ENCODE results near the gene SH3BP4. TPM values are rescaled to one million over a fixed set of nuclear protein-coding genes. Genes with fewer than 3 reads are reported as not detected.

The SH3BP4 gene
- total and polyA plus RNA-seq, 2 donors (not counting 1 experiment from before 2014, with no cell fraction given), result 1.00 to 1.3 TPM

DNA sequence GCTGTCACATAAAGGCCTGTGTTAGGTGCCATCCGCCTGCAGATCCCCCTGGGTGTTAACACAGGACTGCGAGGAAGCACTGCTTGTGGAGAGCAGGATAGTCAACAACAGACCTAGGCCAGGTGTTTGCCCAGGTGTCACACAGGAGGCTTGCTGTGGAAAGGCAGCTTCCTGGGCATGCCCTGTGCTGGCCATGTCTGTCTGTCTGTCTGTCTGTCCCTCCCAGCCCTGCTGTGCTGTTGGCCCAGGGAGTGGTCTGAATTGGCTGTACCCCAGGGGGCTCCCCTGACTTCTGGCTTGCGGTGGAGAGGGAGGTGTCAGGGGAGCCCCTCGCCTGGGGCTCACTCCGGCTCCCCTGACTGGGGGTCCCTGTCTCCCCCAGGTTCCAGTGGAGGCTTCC is 53.2 kb downstream of the SH3BP4 start:
- TF ChIP-seq, protein P1, sequence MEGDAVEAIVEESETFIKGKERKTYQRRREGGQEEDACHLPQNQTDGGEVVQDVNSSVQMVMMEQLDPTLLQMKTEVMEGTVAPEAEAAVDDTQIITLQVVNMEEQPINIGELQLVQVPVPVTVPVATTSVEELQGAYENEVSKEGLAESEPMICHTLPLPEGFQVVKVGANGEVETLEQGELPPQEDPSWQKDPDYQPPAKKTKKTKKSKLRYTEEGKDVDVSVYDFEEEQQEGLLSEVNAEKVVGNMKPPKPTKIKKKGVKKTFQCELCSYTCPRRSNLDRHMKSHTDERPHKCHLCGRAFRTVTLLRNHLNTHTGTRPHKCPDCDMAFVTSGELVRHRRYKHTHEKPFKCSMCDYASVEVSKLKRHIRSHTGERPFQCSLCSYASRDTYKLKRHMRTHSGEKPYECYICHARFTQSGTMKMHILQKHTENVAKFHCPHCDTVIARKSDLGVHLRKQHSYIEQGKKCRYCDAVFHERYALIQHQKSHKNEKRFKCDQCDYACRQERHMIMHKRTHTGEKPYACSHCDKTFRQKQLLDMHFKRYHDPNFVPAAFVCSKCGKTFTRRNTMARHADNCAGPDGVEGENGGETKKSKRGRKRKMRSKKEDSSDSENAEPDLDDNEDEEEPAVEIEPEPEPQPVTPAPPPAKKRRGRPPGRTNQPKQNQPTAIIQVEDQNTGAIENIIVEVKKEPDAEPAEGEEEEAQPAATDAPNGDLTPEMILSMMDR (IDR thresholded peaks at IDR 0.05), result no peak
- TF ChIP-seq EZH2 (IDR thresholded peaks at IDR 0.05; ENCODE audit: borderline replicate concordance, insufficient read depth, low read depth, low read length, poor library complexity, severe bottlenecking), result no peak
- H3K4me2 ChIP-seq (replicated peaks; ENCODE audit: low read depth, low read length, poor library complexity, severe bottlenecking), result no peak overlapping the region
- no peaks in the 10 kb centered on the region for H3K4me1 ChIP-seq (ENCODE audit: control insufficient read depth in 2 of 2, insufficient read depth in 2 of 2, low read length in 2 of 2)
- H2AFZ ChIP-seq (ENCODE audit: insufficient read depth, low read depth, low read length, poor library complexity, severe bottlenecking), result no peak overlapping the region
- ChIA-PET POLR2A (no interaction called here), CTCF (no interaction called here)
- Mint-ChIP-seq H3K4me1 (no peaks in the 10 kb centered on the region), H3K9me3 (ENCODE audit: insufficient read depth) (no peaks in the 10 kb centered on the region), H3K27me3 (peaks cover 3% of the 10 kb centered on the region), H3K4me3 (no peak overlapping the region), H3K27ac (no peak overlapping the region)
- no peaks in the 10 kb centered on the region for H3K36me3 ChIP-seq (replicated peaks in 1 of 2; ENCODE audit: control extremely low read depth in 1 of 2, control insufficient read depth in 1 of 2, extremely low read depth in 1 of 2, insufficient read depth in 2 of 2, low read length in 1 of 2)
- no peaks in the 10 kb centered on the region for H4K20me1 ChIP-seq (ENCODE audit: control insufficient read depth, insufficient read depth, low read length, poor library complexity, severe bottlenecking)
- no peak for ATAC-seq (ENCODE audit: low read depth)
- no peak overlapping the region for H3K9ac ChIP-seq (ENCODE audit: low read length)
- DNase-seq, result no peak
- intact Hi-C loops (cut with micrococcal nuclease), result no loop called here
- no peaks in the 10 kb centered on the region for H3K27me3 ChIP-seq (replicated peaks in 1 of 4; ENCODE audit: control extremely low read depth in 1 of 4, control insufficient read depth in 3 of 4, insufficient read depth in 4 of 4, low read length in 3 of 4)
- no peak overlapping the region for H3K4me3 ChIP-seq (ENCODE audit: control extremely low read depth in 1 of 5, extremely low read depth in 1 of 5, insufficient read depth in 1 of 5, low read depth in 2 of 5, low read length in 4 of 5)
- H3K27ac ChIP-seq (ENCODE audit: low read length in 2 of 2), result no peak overlapping the region
- WGBS (ENCODE audit: insufficient coverage), result 99% methylated on average over 5 of the region's 5 CpGs
- peaks cover 0 to 4% (median 0%) of the 10 kb centered on the region in 3 donors for H3K9me3 ChIP-seq (ENCODE audit: control extremely low read depth in 1 of 3, control insufficient read depth in 2 of 3, insufficient read depth in 1 of 3, low read length in 2 of 3)
- H3K79me2 ChIP-seq (ENCODE audit: control insufficient read depth, insufficient read depth, low read length), result no peaks in the 10 kb centered on the region

DNA sequence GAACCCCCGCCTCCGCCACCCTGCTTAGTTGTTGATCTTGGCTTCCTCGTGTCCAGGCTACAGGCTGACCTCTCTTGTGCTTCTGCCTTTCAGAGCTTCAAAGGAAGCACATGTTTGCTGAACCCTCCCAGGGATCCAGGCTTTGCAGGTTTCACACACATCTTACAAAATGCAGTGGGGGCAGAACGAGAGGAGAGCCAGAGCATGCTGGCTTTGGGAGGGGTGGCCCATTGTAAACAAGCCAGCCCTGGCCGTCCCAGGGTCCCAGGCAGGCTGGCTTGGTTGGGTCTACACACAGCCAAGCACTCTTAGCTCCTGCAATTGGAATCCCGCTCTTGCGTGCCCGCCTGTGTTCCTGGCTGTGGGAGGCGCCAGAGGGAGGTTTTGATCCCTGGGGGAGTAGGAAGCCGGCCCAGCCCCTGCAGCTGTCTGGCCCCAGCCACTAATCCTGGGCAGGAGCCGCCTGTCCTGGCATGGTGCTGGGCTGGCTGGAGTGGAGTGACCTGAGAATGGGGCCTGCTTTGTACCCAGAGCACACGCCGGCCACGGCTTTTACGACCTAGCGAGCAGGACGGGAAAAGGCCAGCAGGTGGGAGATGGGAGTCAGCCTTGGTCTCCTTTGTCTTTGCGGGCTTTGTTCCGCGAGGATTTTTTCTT is 53.9 kb downstream of the SH3BP4 start:
- H3K9ac ChIP-seq (ENCODE audit: low read length), result no peak overlapping the region
- H3K9me3 ChIP-seq (ENCODE audit: control extremely low read depth in 1 of 3, control insufficient read depth in 2 of 3, insufficient read depth in 1 of 3, low read length in 2 of 3), result peaks cover 0 to 4% (median 0%) of the 10 kb centered on the region in 3 donors
- CTCF ChIA-PET, result no interaction called here
- no peak overlapping the region for H3K27ac ChIP-seq (ENCODE audit: low read length in 2 of 2)
- no peaks in the 10 kb centered on the region for H3K4me1 ChIP-seq (ENCODE audit: control insufficient read depth in 2 of 2, insufficient read depth in 2 of 2, low read length in 2 of 2)
- H3K27ac Mint-ChIP-seq, result no peak overlapping the region
- POLR2A ChIA-PET, result no interaction called here
- no peaks in the 10 kb centered on the region for H4K20me1 ChIP-seq (ENCODE audit: control insufficient read depth, insufficient read depth, low read length, poor library complexity, severe bottlenecking)
- no peaks in the 10 kb centered on the region for H3K36me3 ChIP-seq (replicated peaks in 1 of 2; ENCODE audit: control extremely low read depth in 1 of 2, control insufficient read depth in 1 of 2, extremely low read depth in 1 of 2, insufficient read depth in 2 of 2, low read length in 1 of 2)
- ATAC-seq (ENCODE audit: low read depth), result no peak
- no peaks in the 10 kb centered on the region for H3K27me3 Mint-ChIP-seq
- H3K27me3 ChIP-seq (replicated peaks in 1 of 4; ENCODE audit: control extremely low read depth in 1 of 4, control insufficient read depth in 3 of 4, insufficient read depth in 4 of 4, low read length in 3 of 4), result no peaks in the 10 kb centered on the region
- intact Hi-C loops (cut with micrococcal nuclease), result no loop called here
- TF ChIP-seq, protein P1 (IDR thresholded peaks at IDR 0.05), result no peak
- no peak for TF ChIP-seq EZH2 (IDR thresholded peaks at IDR 0.05; ENCODE audit: borderline replicate concordance, insufficient read depth, low read depth, low read length, poor library complexity, severe bottlenecking)
- H3K4me3 Mint-ChIP-seq, result no peak overlapping the region
- H3K9me3 Mint-ChIP-seq (ENCODE audit: insufficient read depth), result no peaks in the 10 kb centered on the region
- 93% methylated on average over 20 of the region's 20 CpGs for WGBS (ENCODE audit: insufficient coverage)
- no peak overlapping the region for H3K4me3 ChIP-seq (ENCODE audit: control extremely low read depth in 1 of 5, extremely low read depth in 1 of 5, insufficient read depth in 1 of 5, low read depth in 2 of 5, low read length in 4 of 5)
- no peak for DNase-seq
- no peak overlapping the region for H3K4me2 ChIP-seq (replicated peaks; ENCODE audit: low read depth, low read length, poor library complexity, severe bottlenecking)
- H3K79me2 ChIP-seq (ENCODE audit: control insufficient read depth, insufficient read depth, low read length), result no peaks in the 10 kb centered on the region
- H3K4me1 Mint-ChIP-seq, result no peaks in the 10 kb centered on the region
- no peak overlapping the region for H2AFZ ChIP-seq (ENCODE audit: insufficient read depth, low read depth, low read length, poor library complexity, severe bottlenecking)
